KMS-11 (cell line): ENCODE results near the gene TPO.

Experiments
- H2AFZ ChIP-seq: fragments of 200-600 bp; sonication (generic); 2 replicates; pipeline ENCODE4 v1.6.1; 2016; ENCODE audit warnings: antibody characterized with exemption, mixed run types, low read depth
- H3K27ac ChIP-seq: fragments of 200-600 bp; sonication (generic); 2 replicates; pipeline ENCODE4 v1.6.1; 2016; ENCODE audit warnings: mild to moderate bottlenecking, mixed run types
- H3K27me3 ChIP-seq: fragments of 200-600 bp; sonication (generic); 2 replicates; pipeline ENCODE4 v1.6.1; 2017; ENCODE audit warnings: mild to moderate bottlenecking, low read depth, mixed run types, moderate library complexity; ENCODE audit not compliant: insufficient read depth
- H3K36me3 ChIP-seq: fragments of 200-600 bp; sonication (generic); 2 replicates; pipeline ENCODE4 v1.6.1; 2017; ENCODE audit warnings: mild to moderate bottlenecking, mixed run types; ENCODE audit not compliant: insufficient read depth
- H3K4me1 ChIP-seq: fragments of 200-600 bp; sonication (generic); 2 replicates; pipeline ENCODE4 v1.6.1; 2016; ENCODE audit warnings: mild to moderate bottlenecking, low read depth, mixed run types; ENCODE audit not compliant: poor library complexity, severe bottlenecking
- H3K4me2 ChIP-seq: fragments of 200-600 bp; sonication (generic); 2 replicates; pipeline ENCODE4 v1.7.0; 2016; ENCODE audit warnings: mild to moderate bottlenecking, mixed run types
- H3K4me3 ChIP-seq: fragments of 200-600 bp; sonication (generic); IDR thresholded peaks from 2 replicates; pipeline ENCODE4 v1.6.1; 2017; ENCODE audit warnings: low read depth, low read length, mixed read lengths; ENCODE audit not compliant: insufficient read depth
- H3K79me2 ChIP-seq: fragments of 200-600 bp; sonication (generic); 2 replicates; pipeline ENCODE4 v1.6.1; 2016; ENCODE audit warnings: low read depth, mixed run types; ENCODE audit not compliant: insufficient read depth
- H3K9ac ChIP-seq: fragments of 200-600 bp; sonication (generic); 2 replicates; pipeline ENCODE4 v1.6.1; 2016; ENCODE audit warnings: mild to moderate bottlenecking, mixed run types
- H4K20me1 ChIP-seq: fragments of 200-600 bp; sonication (generic); 2 replicates; pipeline ENCODE4 v1.6.1; 2016; ENCODE audit warnings: mild to moderate bottlenecking, mixed run types; ENCODE audit not compliant: insufficient read depth
- TF ChIP-seq, protein P1 (sequence below): fragments of 200-600 bp; sonication (generic); conservative IDR thresholded peaks from 2 replicates; pipeline ENCODE4 v1.6.1; 2017; ENCODE audit warnings: low read depth, mild to moderate bottlenecking, antibody characterized with exemption, low read length, moderate library complexity, mixed read lengths

Gene TPO

DNA sequence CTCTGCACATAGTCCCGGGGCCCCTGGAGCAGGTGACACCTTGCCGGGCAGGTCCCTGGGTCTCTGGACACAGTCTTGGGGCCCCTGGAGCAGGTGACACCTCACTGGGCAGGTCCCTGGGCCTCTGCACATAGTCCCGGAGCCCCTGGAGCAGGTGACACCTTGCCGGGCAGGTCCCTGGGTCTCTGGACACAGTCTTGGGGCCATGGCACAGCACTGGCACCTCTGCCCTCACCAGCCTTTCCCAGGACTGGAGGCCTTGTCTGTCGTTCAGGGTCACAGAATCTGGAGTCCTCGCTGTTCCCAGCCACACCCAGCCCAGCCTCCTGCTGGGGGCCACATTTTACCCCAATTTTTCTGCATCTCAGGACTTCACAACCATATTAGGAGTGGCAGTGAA, 2.2 kb downstream of the TPO start:
- TF ChIP-seq, protein P1, sequence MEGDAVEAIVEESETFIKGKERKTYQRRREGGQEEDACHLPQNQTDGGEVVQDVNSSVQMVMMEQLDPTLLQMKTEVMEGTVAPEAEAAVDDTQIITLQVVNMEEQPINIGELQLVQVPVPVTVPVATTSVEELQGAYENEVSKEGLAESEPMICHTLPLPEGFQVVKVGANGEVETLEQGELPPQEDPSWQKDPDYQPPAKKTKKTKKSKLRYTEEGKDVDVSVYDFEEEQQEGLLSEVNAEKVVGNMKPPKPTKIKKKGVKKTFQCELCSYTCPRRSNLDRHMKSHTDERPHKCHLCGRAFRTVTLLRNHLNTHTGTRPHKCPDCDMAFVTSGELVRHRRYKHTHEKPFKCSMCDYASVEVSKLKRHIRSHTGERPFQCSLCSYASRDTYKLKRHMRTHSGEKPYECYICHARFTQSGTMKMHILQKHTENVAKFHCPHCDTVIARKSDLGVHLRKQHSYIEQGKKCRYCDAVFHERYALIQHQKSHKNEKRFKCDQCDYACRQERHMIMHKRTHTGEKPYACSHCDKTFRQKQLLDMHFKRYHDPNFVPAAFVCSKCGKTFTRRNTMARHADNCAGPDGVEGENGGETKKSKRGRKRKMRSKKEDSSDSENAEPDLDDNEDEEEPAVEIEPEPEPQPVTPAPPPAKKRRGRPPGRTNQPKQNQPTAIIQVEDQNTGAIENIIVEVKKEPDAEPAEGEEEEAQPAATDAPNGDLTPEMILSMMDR, result no peak
- Histone ChIP-seq H3K4me1 (no peaks in the 10 kb centered on the region), H2AFZ (no peak overlapping the region), H3K4me2 (no peak overlapping the region), H3K36me3 (no peaks in the 10 kb centered on the region), H3K27ac (no peak overlapping the region), H4K20me1 (no peaks in the 10 kb centered on the region), H3K4me3 (no peak overlapping the region), H3K79me2 (no peaks in the 10 kb centered on the region), H3K27me3 (no peaks in the 10 kb centered on the region), H3K9ac (no peak overlapping the region)

DNA sequence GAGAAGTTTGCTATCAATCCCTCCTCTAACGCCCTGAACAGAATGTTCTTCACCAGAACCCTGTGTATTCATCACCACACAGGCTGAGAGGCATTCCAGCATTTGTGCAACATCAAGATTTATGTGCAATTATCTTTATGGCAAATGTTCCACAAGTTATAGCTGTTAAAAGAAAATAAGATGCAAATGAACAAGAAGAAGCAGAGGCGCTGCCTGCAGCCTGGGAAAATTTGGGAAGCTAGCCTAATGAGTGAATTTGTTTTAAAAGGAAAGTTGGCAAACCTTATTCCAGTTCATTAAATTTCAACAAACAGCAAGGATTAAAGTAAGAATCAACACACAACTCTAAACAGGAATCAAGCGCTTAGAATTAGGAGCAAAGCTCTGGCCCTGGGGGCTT, 5.3 kb downstream of the TPO start:
- Histone ChIP-seq H2AFZ (no peak overlapping the region), H3K27ac (no peak overlapping the region), H3K4me1 (no peaks in the 10 kb centered on the region), H3K4me2 (no peak overlapping the region), H3K79me2 (no peaks in the 10 kb centered on the region), H3K27me3 (no peaks in the 10 kb centered on the region), H4K20me1 (no peaks in the 10 kb centered on the region), H3K9ac (no peak overlapping the region), H3K4me3 (no peak overlapping the region), H3K36me3 (no peaks in the 10 kb centered on the region)
- TF ChIP-seq, protein P1, result no peak

DNA sequence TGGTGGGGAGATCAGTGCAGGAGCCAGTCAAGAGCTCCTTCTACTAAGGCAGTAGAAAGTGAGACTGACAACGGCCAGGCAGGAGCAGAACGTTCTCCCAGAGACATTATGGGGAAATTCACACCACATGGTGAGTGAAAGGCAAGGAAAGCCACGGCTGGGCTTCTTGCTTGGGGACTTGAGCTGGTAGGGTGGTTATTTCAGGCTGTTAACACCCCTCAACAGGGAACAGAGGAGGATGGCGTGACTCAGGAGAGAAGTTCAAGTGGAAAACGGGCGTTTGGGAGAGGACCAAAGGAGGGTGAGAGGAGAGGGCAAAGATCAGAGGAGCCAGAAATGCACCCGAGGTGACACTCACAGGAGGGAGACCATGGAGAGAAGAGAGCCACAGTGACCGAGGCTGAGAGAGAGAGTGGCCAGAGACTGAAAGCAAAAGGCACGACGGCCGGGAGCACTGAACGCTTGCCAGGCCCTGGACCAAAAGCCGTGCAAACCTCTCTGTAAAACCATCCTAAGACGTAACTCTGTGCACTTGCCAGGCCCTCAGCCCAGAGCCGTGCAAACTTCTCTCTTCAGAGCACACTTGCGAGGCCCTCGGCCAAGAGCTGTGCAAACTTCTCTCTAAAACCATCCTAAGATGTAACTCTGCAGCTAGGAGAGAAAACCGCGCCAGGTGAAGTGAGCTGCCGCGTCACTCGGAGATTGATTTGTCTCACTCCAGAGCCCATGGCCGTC, 7.7 kb downstream of the TPO start:
- H3K4me3 ChIP-seq, result no peak overlapping the region
- H3K79me2 ChIP-seq, result no peaks in the 10 kb centered on the region
- no peak overlapping the region for H3K27ac ChIP-seq
- no peak overlapping the region for H3K4me2 ChIP-seq
- H2AFZ ChIP-seq, result no peak overlapping the region
- no peaks in the 10 kb centered on the region for H3K4me1 ChIP-seq
- H4K20me1 ChIP-seq, result no peaks in the 10 kb centered on the region
- no peak overlapping the region for H3K9ac ChIP-seq
- H3K27me3 ChIP-seq, result no peaks in the 10 kb centered on the region
- H3K36me3 ChIP-seq, result no peaks in the 10 kb centered on the region
- TF ChIP-seq, protein P1, result no peak

DNA sequence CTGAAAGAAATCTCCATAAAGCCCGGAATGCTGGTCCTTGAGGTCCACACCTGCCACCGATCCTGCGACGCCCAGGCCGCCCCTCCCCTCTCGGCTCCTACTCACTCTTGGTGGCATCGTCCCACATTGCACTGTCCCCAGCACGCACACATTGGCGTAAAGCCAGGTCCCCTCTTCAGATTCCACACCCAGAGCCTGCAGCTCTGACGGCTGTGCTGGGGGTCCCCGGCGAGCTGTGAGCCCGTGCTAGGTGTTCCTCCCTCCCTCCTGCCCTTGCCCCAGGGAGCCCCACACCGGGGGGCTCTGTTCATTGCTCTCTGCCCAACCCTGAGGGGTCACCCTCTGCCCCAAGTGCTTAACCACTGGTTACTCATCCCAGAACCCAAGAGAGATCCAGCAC, 8.5 kb downstream of the TPO start:
- H3K9ac ChIP-seq, result no peak overlapping the region
- H4K20me1 ChIP-seq, result no peaks in the 10 kb centered on the region
- H3K27ac ChIP-seq, result no peak overlapping the region
- H3K79me2 ChIP-seq, result no peaks in the 10 kb centered on the region
- H3K4me1 ChIP-seq, result no peaks in the 10 kb centered on the region
- H3K36me3 ChIP-seq, result no peaks in the 10 kb centered on the region
- no peaks in the 10 kb centered on the region for H3K27me3 ChIP-seq
- no peak overlapping the region for H3K4me2 ChIP-seq
- no peak overlapping the region for H3K4me3 ChIP-seq
- no peak overlapping the region for H2AFZ ChIP-seq
- TF ChIP-seq, protein P1, result no peak
